HepG2 (cell line): ENCODE measurements around the gene CTNNA3. TPM values are rescaled to one million over a fixed set of nuclear protein-coding genes. Genes with fewer than 3 reads are reported as not detected.

Source experiments
- ATAC-seq: fragments of 200-7000 bp; cut with Tn5 transposase; 3 replicates; pipeline ENCODE4 v1.9.1; 2020; ENCODE audit warnings: mild to moderate bottlenecking, moderate library complexity
- BruUV-seq: library from RNA; stranded (reverse); fragments of 400-500 nt; replicated peaks from 2 replicates; lab custom pipeline; 2021; lab: Mats Ljungman, UMichigan
- CTCF ChIA-PET: fragments of 300-600 bp; formaldehyde crosslinking; extraction: SDS; loops from one replicate; lab custom pipeline; 2021; ENCODE audit warnings: low total read pairs, inconsistent platforms, low intra/inter-chr PET ratio; lab: Yijun Ruan, JAX
- POLR2A ChIA-PET: fragments of 350-600 bp; sonication (Branson Sonifier 250); formaldehyde crosslinking; loops from one replicate; lab custom pipeline; 2020; ENCODE audit warnings: antibody characterized with exemption, inconsistent platforms; lab: Yijun Ruan, JAX
- DNase-seq: peaks from one replicate; pipeline ENCODE4 v3.0.0-alpha.2; 2015; ENCODE audit warnings: low spot score
- FAIRE-seq: peaks from 3 replicates; lab custom pipeline; 2011; peaks lifted over from hg19 to GRCh38; lab: Jason Lieb, UNC
- H2AFZ ChIP-seq: one replicate; pipeline ENCODE4 v1.6.1; 2011; ENCODE audit warnings: low read length, inconsistent platforms
- H3K27ac ChIP-seq: fragments of 300-600 bp; 3 replicates; pipeline ENCODE4 v1.8.0; 2011; ENCODE audit warnings: mixed run types, mild to moderate bottlenecking, mixed read lengths, low read length, inconsistent platforms; ENCODE audit not compliant: insufficient read depth; ENCODE audit errors: extremely low read length
- H3K27me3 ChIP-seq, 2 experiments: fragments of 200-600 bp in 1 of 2; 2 replicates in 1 of 2; 3 replicates in 1 of 2; pipeline versions ENCODE4 v1.6.0 to v1.8.0; 2011; ENCODE audit warnings: low read length in 2 of 2, mild to moderate bottlenecking in 2 of 2, moderate library complexity in 2 of 2, inconsistent platforms in 1 of 2; ENCODE audit not compliant: insufficient read depth in 2 of 2, control insufficient read depth in 1 of 2
- H3K36me3 ChIP-seq, 2 experiments: fragments of 200-600 bp in 1 of 2; replicated peaks in 1 of 2; 2 replicates in 1 of 2; 3 replicates in 1 of 2; pipeline versions ENCODE4 v1.5.1 to v1.8.0; 2011; ENCODE audit warnings: low read length in 2 of 2, inconsistent platforms in 1 of 2; ENCODE audit not compliant: insufficient read depth in 2 of 2, control insufficient read depth in 1 of 2
- H3K4me1 ChIP-seq: 2 replicates; pipeline ENCODE4 v1.5.1; 2012; ENCODE audit warnings: low read length, inconsistent platforms; ENCODE audit not compliant: insufficient read depth
- H3K4me2 ChIP-seq: 2 replicates; pipeline ENCODE4 v1.6.0; 2011; ENCODE audit warnings: low read depth, low read length, inconsistent platforms
- H3K4me3 ChIP-seq, 3 experiments: fragments of 200-600 bp in 1 of 3; sonication (generic), shearing (Covaris generic) in 1 of 3; replicated peaks in 1 of 3; 2 replicates each; pipeline ENCODE4 v1.5.1; 2011 to 2016; ENCODE audit warnings: low read length in 3 of 3, inconsistent platforms in 2 of 3, low read depth in 2 of 3, mild to moderate bottlenecking in 2 of 3, control low read depth in 1 of 3, mixed read lengths in 1 of 3; ENCODE audit not compliant: insufficient read depth in 1 of 3
- H3K79me2 ChIP-seq: one replicate; pipeline ENCODE4 v1.6.1; 2011; ENCODE audit warnings: low read length, inconsistent platforms; ENCODE audit not compliant: insufficient read depth
- H3K9ac ChIP-seq: 2 replicates; pipeline ENCODE4 v1.6.0; 2011; ENCODE audit warnings: mild to moderate bottlenecking, low read depth, low read length, inconsistent platforms; ENCODE audit not compliant: insufficient read depth
- H3K9me3 ChIP-seq: 2 replicates; pipeline ENCODE4 v1.5.1; 2012; ENCODE audit warnings: mild to moderate bottlenecking, low read length
- H4K20me1 ChIP-seq: 2 replicates; pipeline ENCODE4 v1.6.0; 2011; ENCODE audit warnings: inconsistent platforms, mild to moderate bottlenecking, low read length, moderate library complexity; ENCODE audit not compliant: insufficient read depth
- ATF1 ChIP-seq: IDR thresholded peaks from 2 replicates; pipeline ENCODE4 v1.6.1; 2016; ENCODE audit warnings: mild to moderate bottlenecking, control low read depth
- CBFB ChIP-seq: sonication (generic); formaldehyde crosslinking; IDR thresholded peaks from 2 replicates; pipeline ENCODE4 v1.4.0; 2020; ENCODE audit warnings: missing genetic modification reagents
- CHCHD3 ChIP-seq: sonication (generic); formaldehyde crosslinking; IDR thresholded peaks from 2 replicates; pipeline ENCODE4 v1.8.0; 2022; ENCODE audit warnings: mild to moderate bottlenecking, missing genetic modification reagents, moderate library complexity
- DR1 ChIP-seq: sonication (generic); formaldehyde crosslinking; IDR thresholded peaks from 2 replicates; pipeline ENCODE4 v1.8.0; 2021; ENCODE audit warnings: mild to moderate bottlenecking, missing genetic modification reagents, inconsistent platforms
- HMG20A ChIP-seq: IDR thresholded peaks from 2 replicates; pipeline ENCODE4 v1.6.1; 2016; ENCODE audit warnings: borderline replicate concordance
- MXD3 ChIP-seq: IDR thresholded peaks from 2 replicates; pipeline ENCODE4 v1.6.1; 2016; ENCODE audit warnings: mild to moderate bottlenecking, missing biosample characterization, missing genetic modification reagents
- NRL ChIP-seq: sonication (generic); formaldehyde crosslinking; IDR thresholded peaks from 2 replicates; pipeline ENCODE4 v1.5.0; 2020; ENCODE audit warnings: missing genetic modification reagents, mild to moderate bottlenecking, moderate library complexity, borderline replicate concordance
- STAT5B ChIP-seq: sonication (generic); formaldehyde crosslinking; IDR thresholded peaks from 2 replicates; pipeline ENCODE4 v1.4.0; 2020; ENCODE audit warnings: missing genetic modification reagents
- ZIK1 ChIP-seq: sonication (generic); formaldehyde crosslinking; IDR thresholded peaks from 2 replicates; pipeline ENCODE4 v1.5.0; 2020; ENCODE audit warnings: mild to moderate bottlenecking, low read depth, missing genetic modification reagents, borderline replicate concordance
- ZNF205 ChIP-seq: IDR thresholded peaks from 2 replicates; pipeline ENCODE4 v1.6.1; 2018; ENCODE audit warnings: missing biosample characterization, missing genetic modification reagents
- ZNF335 ChIP-seq: sonication (generic); formaldehyde crosslinking; IDR thresholded peaks from 2 replicates; pipeline ENCODE4 v1.4.0; 2020; ENCODE audit warnings: missing genetic modification reagents
- ZNF503 ChIP-seq: sonication (generic); formaldehyde crosslinking; IDR thresholded peaks from 2 replicates; pipeline ENCODE4 v1.4.0; 2020; ENCODE audit warnings: missing genetic modification reagents
- ZNF577 ChIP-seq: sonication (generic); formaldehyde crosslinking; IDR thresholded peaks from 2 replicates; pipeline ENCODE4 v1.4.0; 2020; ENCODE audit warnings: mild to moderate bottlenecking, low read depth, missing genetic modification reagents, borderline replicate concordance
- ZNF674 ChIP-seq: sonication (generic); formaldehyde crosslinking; IDR thresholded peaks from 2 replicates; pipeline ENCODE4 v1.5.0; 2020; ENCODE audit warnings: low read depth, mild to moderate bottlenecking, missing genetic modification reagents
- WGBS: methylation state at CpG from one replicate; pipeline ENCODE4 v1.1.6; 2017; ENCODE audit warnings: low lambda C conversion rate; 5-methylcytosine and 5-hydroxymethylcytosine counted together
- in situ Hi-C: cut with HindIII; loops from 2 replicates; pipeline ENCODE4 v1.10.0; 2017; ENCODE audit warnings: low pct_unique_long_range_greater_than_20kb; ENCODE audit not compliant: extremely low pct_ligation_motif_present
- intact Hi-C: fragments of 100-400 bp; cut with micrococcal nuclease; formaldehyde crosslinking; loops from one replicate; pipeline ENCODE4 v1.10.0; 2022; ENCODE audit not compliant: unreplicated experiment
- polyA plus RNA-seq, 8 experiments: library from polyadenylated mRNA; depleted of rRNA in 3 of 8; stranded (reverse) in 7 of 8; unstranded in 1 of 8; fragments of >200 nt; fragmentation: Illumina TruSeq in 4 of 8; extraction: Trizol in 4 of 8; gene quantifications; 2 replicates each; pipeline versions ENCODE4 v1.2.1 to v1.2.3, GENCODE V29; 2011 to 2016; ENCODE audit warnings: low read depth in 4 of 8, missing spikeins in 1 of 8, mixed read lengths in 1 of 8; ENCODE audit not compliant: insufficient read depth in 1 of 8
- total RNA-seq, 5 experiments: library from RNA; depleted of rRNA; stranded (reverse); fragments of >200 nt; fragmentation: Illumina TruSeq; extraction: Trizol; gene quantifications; 2 replicates each; pipeline ENCODE4 v1.2.3, GENCODE V29; 2016; ENCODE audit warnings: low read depth in 1 of 5

CTNNA3 gene
- total and polyA plus RNA-seq, 2 of the 13 experiments (the other 11 are each of a cell fraction or from before 2014, with no cell fraction given) = not detected

DNA sequence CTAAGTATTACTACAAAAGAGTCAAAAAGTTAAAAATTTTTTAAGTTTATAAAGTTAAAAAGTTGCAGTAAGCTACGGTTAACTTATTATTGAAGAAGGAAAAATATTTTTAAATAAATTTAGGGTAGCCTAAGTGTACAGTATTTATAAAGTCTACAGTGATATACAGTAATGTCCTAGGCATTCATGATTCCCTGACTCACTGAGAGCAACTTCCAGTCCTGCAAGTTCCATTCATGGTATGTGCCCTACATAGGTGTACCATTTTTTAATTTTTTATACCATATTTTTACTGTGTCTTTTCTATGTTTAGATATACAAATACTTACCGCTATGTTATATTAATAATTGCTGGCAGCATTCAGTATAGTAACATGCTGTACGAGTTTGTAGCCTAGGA, 92.3 kb downstream of the CTNNA3 start:
- H3K27me3 ChIP-seq = no peaks in the 10 kb centered on the region
- intact Hi-C loops = no loop called here
- ChIA-PET CTCF (no interaction called here), POLR2A (no interaction called here)
- TF ChIP-seq ZIK1 (CRISPR knock-in tag) (no peak), ZNF335 (no peak), MXD3 (CRISPR knock-in tag) (no peak), DR1 (CRISPR knock-in tag) (no peak), HMG20A (CRISPR knock-in tag) (no peak), ZNF205 (CRISPR knock-in tag) (no peak), ZNF503 (CRISPR knock-in tag) (no peak), CBFB (CRISPR knock-in tag) (no peak), ZNF577 (no peak), CHCHD3 (no peak), ATF1 (CRISPR knock-in tag) (no peak), NRL (CRISPR knock-in tag) (no peak), STAT5B (no peak), ZNF674 (CRISPR knock-in tag) (no peak)
- H3K27ac ChIP-seq = no peak overlapping the region
- no peaks in the 10 kb centered on the region for H4K20me1 ChIP-seq
- in situ Hi-C loops = no loop called here
- no peak overlapping the region for H2AFZ ChIP-seq
- BruUV-seq = no TSS peak
- 16% methylated on average over 3 of the region's 3 CpGs for WGBS
- no peaks in the 10 kb centered on the region for H3K4me1 ChIP-seq
- no peak overlapping the region for H3K4me3 ChIP-seq
- H3K9ac ChIP-seq = no peak overlapping the region
- ATAC-seq (no peak), DNase-seq (no peak), FAIRE-seq (no peak)
- no peaks in the 10 kb centered on the region for H3K36me3 ChIP-seq
- no peaks in the 10 kb centered on the region for H3K9me3 ChIP-seq
- no peak overlapping the region for H3K4me2 ChIP-seq
- H3K79me2 ChIP-seq = no peaks in the 10 kb centered on the region
